Measurements from ENCODE around the gene ANKRD9. TPM values are rescaled to one million over a fixed set of nuclear protein-coding genes. Genes with fewer than 3 reads are reported as not detected.
"Not testable (repeated sequence)": the region's sequence is repeated elsewhere in the genome, so short reads cannot be mapped to it uniquely, and the experiment has no call there.

ANKRD9 gene
- total RNA-seq, 5 donors from 2014 or later (not counting 1 experiment from before 2014, with no cell fraction given), result 1.9 to 3.2 (median 2.4) TPM

GRCh38 chr14:102544046-102544746 is 34.6 kb upstream of the ANKRD9 start:
- H3K4me3 ChIP-seq (ENCODE audit: control insufficient read depth in 1 of 2, extremely low read depth in 1 of 2, low read length in 1 of 2), result peak overlapping the region in 1 of 2 donors; percentile 51
- ATAC-seq (replicated peaks in 1 of 4), result no peak
- Mint-ChIP-seq H3K4me3 (peak overlapping the region in 1 of 3 donors; percentile 48), H3K27ac (peak overlapping the region in 1 of 2 donors; percentile 20), H3K4me1 (peaks cover 5 to 6% (median 5%) of the 10 kb centered on the region in 3 donors), H3K9me3 (no peaks in the 10 kb centered on the region), H3K27me3 (peaks cover 29 to 37% of the 10 kb centered on the region in 2 donors), H3K36me3 (no peaks in the 10 kb centered on the region)
- H3K9me3 ChIP-seq, result no peaks in the 10 kb centered on the region
- no peak for DNase-seq
- H3K4me1 ChIP-seq (ENCODE audit: control insufficient read depth in 1 of 2, extremely low read depth in 1 of 2, insufficient read depth in 2 of 2, low read length in 2 of 2), result peaks cover 0 to 15% of the 10 kb centered on the region in 2 experiments
- no peaks in the 10 kb centered on the region for H3K36me3 ChIP-seq (ENCODE audit: control insufficient read depth in 2 of 2, extremely low read depth in 1 of 2, insufficient read depth in 1 of 2, low read length in 1 of 2)
- peaks cover 6 to 63% of the 10 kb centered on the region in 2 experiments for H3K27me3 ChIP-seq (replicated peaks in 1 of 2; ENCODE audit: control insufficient read depth in 2 of 2, extremely low read depth in 1 of 2, insufficient read depth in 2 of 2, low read length in 1 of 2)
- POLR2A ChIA-PET, result no interaction called here
- 26% methylated on average over 30 of the region's 43 CpGs for WGBS (ENCODE audit: insufficient coverage)
- CTCF ChIA-PET, result no interaction called here
- no peak overlapping the region for H3K27ac ChIP-seq (ENCODE audit: low read length)

- no peak overlapping the region for H3K4me3 ChIP-seq (ENCODE audit: control insufficient read depth in 1 of 2, extremely low read depth in 1 of 2, low read length in 1 of 2)
- H3K4me1 ChIP-seq (ENCODE audit: control insufficient read depth in 1 of 2, extremely low read depth in 1 of 2, insufficient read depth in 2 of 2, low read length in 2 of 2), result peaks cover 0 to 15% of the 10 kb centered on the region in 2 experiments
- no peak overlapping the region for H3K27ac ChIP-seq (ENCODE audit: low read length)
- Mint-ChIP-seq H3K36me3 (no peaks in the 10 kb centered on the region), H3K4me3 (no peak overlapping the region), H3K27me3 (peaks cover 16 to 24% of the 10 kb centered on the region in 2 donors), H3K27ac (no peak overlapping the region), H3K9me3 (no peaks in the 10 kb centered on the region), H3K4me1 (peaks cover 5 to 6% (median 5%) of the 10 kb centered on the region in 3 donors)
- ChIA-PET CTCF (interaction anchor here in 1 of 2 donors (0.6 to 0.7 kb wide), 2 partner anchors 8 to 327 kb away, joined by 3 to 6 read pairs; no protein-coding TSS in a partner anchor), POLR2A (no interaction called here)
- H3K36me3 ChIP-seq (ENCODE audit: control insufficient read depth in 2 of 2, extremely low read depth in 1 of 2, insufficient read depth in 1 of 2, low read length in 1 of 2), result no peaks in the 10 kb centered on the region
- H3K9me3 ChIP-seq, result no peaks in the 10 kb centered on the region
- no peak for DNase-seq
- ATAC-seq (replicated peaks in 1 of 4), result no peak
- WGBS (ENCODE audit: insufficient coverage), result 76% methylated on average over 6 of the region's 10 CpGs
- H3K27me3 ChIP-seq (replicated peaks in 1 of 2; ENCODE audit: control insufficient read depth in 2 of 2, extremely low read depth in 1 of 2, insufficient read depth in 2 of 2, low read length in 1 of 2), result peaks cover 4 to 55% of the 10 kb centered on the region in 2 experiments
Observed at GRCh38 chr14:102541771-102542170, 32.2 kb upstream of the ANKRD9 start.

GRCh38 chr14:102541029-102541491 is 31.5 kb upstream of the ANKRD9 start:
- POLR2A ChIA-PET; DNase-seq; H3K9me3 ChIP-seq; H3K27ac Mint-ChIP-seq; H3K9me3 Mint-ChIP-seq; H3K27ac ChIP-seq (ENCODE audit: low read length); H3K36me3 Mint-ChIP-seq; H3K4me3 Mint-ChIP-seq; H3K4me3 ChIP-seq (ENCODE audit: control insufficient read depth in 1 of 2, extremely low read depth in 1 of 2, low read length in 1 of 2); H3K4me1 Mint-ChIP-seq; ATAC-seq (replicated peaks in 1 of 4); H3K36me3 ChIP-seq (ENCODE audit: control insufficient read depth in 2 of 2, extremely low read depth in 1 of 2, insufficient read depth in 1 of 2, low read length in 1 of 2): not testable (repeated sequence)
- WGBS (ENCODE audit: insufficient coverage), result 90% methylated on average over 7 of the region's 14 CpGs
- CTCF ChIA-PET, result interaction anchor here in 1 of 2 donors (0.6 kb wide), 1 partner anchor 558 kb away, joined by 6 read pairs; no protein-coding TSS in a partner anchor
- H3K27me3 ChIP-seq (replicated peaks in 1 of 2; ENCODE audit: control insufficient read depth in 2 of 2, extremely low read depth in 1 of 2, insufficient read depth in 2 of 2, low read length in 1 of 2), result peaks cover 4 to 49% of the 10 kb centered on the region in 2 experiments
- H3K27me3 Mint-ChIP-seq, result peaks cover 14 to 20% of the 10 kb centered on the region in 2 donors
- H3K4me1 ChIP-seq (ENCODE audit: control insufficient read depth in 1 of 2, extremely low read depth in 1 of 2, insufficient read depth in 2 of 2, low read length in 2 of 2), result peaks cover 0 to 15% of the 10 kb centered on the region in 2 experiments

DNA sequence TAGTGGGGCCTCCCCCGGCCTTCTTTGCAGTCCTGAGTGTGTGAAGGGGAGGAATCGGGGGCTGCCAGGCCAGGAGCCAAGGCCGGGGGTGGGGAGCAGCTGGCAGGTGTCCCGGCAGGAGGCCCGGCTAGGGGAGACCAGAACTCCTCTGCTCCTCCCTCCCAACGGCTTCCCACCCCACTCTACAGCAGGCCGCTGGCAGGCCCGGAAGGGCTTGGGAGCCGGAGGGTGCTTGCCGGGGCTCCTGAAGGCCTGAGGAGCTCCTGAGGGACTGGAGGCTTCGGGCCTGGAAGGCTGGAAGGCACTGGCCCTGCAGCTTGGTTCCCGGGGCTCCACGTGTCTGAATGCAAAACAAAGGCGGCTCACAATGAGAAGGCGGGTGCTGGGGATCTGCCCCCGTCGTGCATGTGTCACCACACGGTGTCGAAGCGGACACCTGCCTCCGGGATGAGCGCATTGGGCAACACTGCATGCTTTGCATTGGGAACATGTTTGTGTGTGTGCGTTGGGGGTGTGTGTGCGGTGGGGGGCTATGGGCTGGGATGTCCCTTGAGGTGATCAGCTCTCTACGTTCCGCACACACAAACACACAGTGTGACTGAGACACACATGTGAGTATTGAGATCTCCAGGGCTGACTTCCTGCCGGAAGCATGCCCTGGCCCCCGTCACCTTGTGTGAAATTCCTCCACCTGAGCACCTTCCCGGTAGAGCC is 30.9 kb upstream of the ANKRD9 start:
- H3K27ac ChIP-seq (ENCODE audit: low read length), result no peak overlapping the region
- Mint-ChIP-seq H3K27ac (no peak overlapping the region), H3K4me3 (no peak overlapping the region), H3K36me3 (no peaks in the 10 kb centered on the region), H3K9me3 (no peaks in the 10 kb centered on the region), H3K4me1 (peaks cover 5 to 6% (median 5%) of the 10 kb centered on the region in 3 donors), H3K27me3 (peaks cover 8 to 14% of the 10 kb centered on the region in 2 donors)
- POLR2A ChIA-PET, result no interaction called here
- no peak overlapping the region for H3K4me3 ChIP-seq (ENCODE audit: control insufficient read depth in 1 of 2, extremely low read depth in 1 of 2, low read length in 1 of 2)
- ATAC-seq (replicated peaks in 1 of 4) (no peak), DNase-seq (no peak)
- H3K4me1 ChIP-seq (ENCODE audit: control insufficient read depth in 1 of 2, extremely low read depth in 1 of 2, insufficient read depth in 2 of 2, low read length in 2 of 2), result peaks cover 0 to 14% of the 10 kb centered on the region in 2 experiments
- H3K27me3 ChIP-seq (replicated peaks in 1 of 2; ENCODE audit: control insufficient read depth in 2 of 2, extremely low read depth in 1 of 2, insufficient read depth in 2 of 2, low read length in 1 of 2), result peaks cover 4 to 44% of the 10 kb centered on the region in 2 experiments
- H3K36me3 ChIP-seq (ENCODE audit: control insufficient read depth in 2 of 2, extremely low read depth in 1 of 2, insufficient read depth in 1 of 2, low read length in 1 of 2), result no peaks in the 10 kb centered on the region
- WGBS (ENCODE audit: insufficient coverage), result 83% methylated on average over 19 of the region's 29 CpGs
- H3K9me3 ChIP-seq, result no peaks in the 10 kb centered on the region
- CTCF ChIA-PET, result interaction anchor here in 1 of 2 donors (0.6 kb wide), 1 partner anchor 559 kb away, joined by 6 read pairs; no protein-coding TSS in a partner anchor

DNA sequence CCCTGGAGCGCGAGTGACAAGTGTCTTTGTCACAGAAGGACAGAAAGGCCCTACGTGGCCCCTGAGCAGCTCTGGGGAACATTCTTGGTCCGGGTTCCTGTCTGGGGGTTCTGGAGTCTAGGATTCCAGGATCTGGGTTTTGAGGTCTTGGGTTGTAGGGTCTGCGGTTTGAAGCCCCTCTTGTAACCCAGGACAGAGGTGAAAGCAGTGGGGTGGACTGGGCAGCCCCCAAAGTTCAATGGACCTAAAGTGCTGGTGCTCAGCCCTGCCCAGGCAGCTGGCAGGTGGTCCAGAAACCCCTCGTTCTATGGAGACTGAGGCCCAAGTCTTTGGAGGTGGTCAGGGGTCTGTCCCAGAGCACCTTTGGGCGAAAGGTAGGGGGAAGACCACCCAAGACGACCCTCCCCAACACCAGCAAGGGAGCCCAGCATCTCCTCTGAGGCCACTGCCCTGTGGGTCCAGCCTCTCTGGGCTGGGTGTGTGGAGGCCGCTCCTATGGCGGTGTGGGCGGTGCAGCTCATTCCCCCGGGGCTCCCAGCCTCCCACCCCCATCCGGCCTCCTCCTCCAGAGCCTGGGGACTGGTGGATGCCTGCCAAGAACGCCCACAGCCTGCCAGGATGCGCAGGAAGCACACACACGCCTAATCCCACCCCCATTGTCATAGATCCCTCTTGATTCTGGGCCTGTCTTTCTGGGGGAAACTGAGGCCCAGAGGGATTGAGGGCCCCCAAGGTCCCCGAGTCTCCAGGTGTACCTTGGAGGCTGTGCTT is 30.2 kb upstream of the ANKRD9 start:
- no peak overlapping the region for H3K27ac ChIP-seq (ENCODE audit: low read length)
- Mint-ChIP-seq H3K4me3 (no peak overlapping the region), H3K36me3 (no peaks in the 10 kb centered on the region), H3K9me3 (no peaks in the 10 kb centered on the region), H3K27me3 (peaks cover 4 to 10% of the 10 kb centered on the region in 2 donors), H3K27ac (no peak overlapping the region), H3K4me1 (peaks cover 0 to 3% (median 2%) of the 10 kb centered on the region in 3 donors)
- peaks cover 0 to 36% of the 10 kb centered on the region in 2 experiments for H3K27me3 ChIP-seq (replicated peaks in 1 of 2; ENCODE audit: control insufficient read depth in 2 of 2, extremely low read depth in 1 of 2, insufficient read depth in 2 of 2, low read length in 1 of 2)
- H3K4me1 ChIP-seq (ENCODE audit: control insufficient read depth in 1 of 2, extremely low read depth in 1 of 2, insufficient read depth in 2 of 2, low read length in 2 of 2), result peaks cover 0 to 6% of the 10 kb centered on the region in 2 experiments
- no peaks in the 10 kb centered on the region for H3K9me3 ChIP-seq
- ATAC-seq (replicated peaks in 1 of 4) (no peak), DNase-seq (no peak)
- ChIA-PET CTCF (no interaction called here), POLR2A (no interaction called here)
- H3K4me3 ChIP-seq (ENCODE audit: control insufficient read depth in 1 of 2, extremely low read depth in 1 of 2, low read length in 1 of 2), result no peak overlapping the region
- 73% methylated on average over 9 of the region's 17 CpGs for WGBS (ENCODE audit: insufficient coverage)
- H3K36me3 ChIP-seq (ENCODE audit: control insufficient read depth in 2 of 2, extremely low read depth in 1 of 2, insufficient read depth in 1 of 2, low read length in 1 of 2), result no peaks in the 10 kb centered on the region

All from T-cell (primary cell).